NCI-H128 (cell line): ENCODE results near the gene MACROD2.

Source experiments
- DNase-seq: peaks from one replicate; lab custom pipeline; 2025; ENCODE audit not compliant: unreplicated experiment; lab: John Stamatoyannopoulos, UW

MACROD2 gene

GRCh38 chr20:15061955-15062354 is 1066.6 kb downstream of the MACROD2 start:
- DNase-seq, result no peak

- DNase-seq, result no peak
These were observed 1067.8 kb downstream of the MACROD2 start for GRCh38 chr20:15063081-15063480.

- DNase-seq, result no peak
These were observed 1069.4 kb downstream of the MACROD2 start for GRCh38 chr20:15064741-15065140.

- no peak for DNase-seq
These were observed 1070.5 kb downstream of the MACROD2 start for GRCh38 chr20:15065794-15066193.

GRCh38 chr20:15068486-15068885 is 1073.2 kb downstream of the MACROD2 start:
- no peak for DNase-seq

GRCh38 chr20:15069355-15069754 is 1074.0 kb downstream of the MACROD2 start:
- no peak for DNase-seq

GRCh38 chr20:15071085-15071808 is 1075.9 kb downstream of the MACROD2 start:
- DNase-seq, result no peak

GRCh38 chr20:15072316-15072715 is 1077.0 kb downstream of the MACROD2 start:
- no peak for DNase-seq

GRCh38 chr20:15075586-15075985 is 1080.3 kb downstream of the MACROD2 start:
- DNase-seq, result no peak

GRCh38 chr20:15076785-15077184 is 1081.5 kb downstream of the MACROD2 start:
- DNase-seq, result no peak

GRCh38 chr20:15077733-15078250 is 1082.5 kb downstream of the MACROD2 start:
- DNase-seq, result no peak

GRCh38 chr20:15079594-15080340 is 1084.5 kb downstream of the MACROD2 start:
- DNase-seq, result no peak

- DNase-seq, result no peak
These were observed 1085.9 kb downstream of the MACROD2 start for GRCh38 chr20:15081261-15081660.

GRCh38 chr20:15091421-15092037 is 1096.2 kb downstream of the MACROD2 start:
- no peak for DNase-seq

- no peak for DNase-seq
These were observed 1103.0 kb downstream of the MACROD2 start for GRCh38 chr20:15098351-15098750.

GRCh38 chr20:15099130-15099529 is 1103.8 kb downstream of the MACROD2 start:
- no peak for DNase-seq

- no peak for DNase-seq
These were observed 1105.3 kb downstream of the MACROD2 start for GRCh38 chr20:15100506-15101160.

GRCh38 chr20:15107931-15108330 is 1112.6 kb downstream of the MACROD2 start:
- no peak for DNase-seq

GRCh38 chr20:15109494-15109893 is 1114.2 kb downstream of the MACROD2 start:
- no peak for DNase-seq

- DNase-seq, result no peak
These were observed 1116.3 kb downstream of the MACROD2 start for GRCh38 chr20:15111654-15112053.

GRCh38 chr20:15113144-15113773 is 1117.9 kb downstream of the MACROD2 start:
- DNase-seq, result no peak
